ENCODE measurements around the gene RYR2. TPM values are rescaled to one million over a fixed set of nuclear protein-coding genes. Genes with fewer than 3 reads are reported as not detected.

The RYR2 gene
- total and polyA plus RNA-seq, 9 of the 15 experiments (the other 6 are each of a cell fraction or from before 2014, with no cell fraction given) = 0.03 to 0.42 (median 0.14) TPM

- DNase-seq (ENCODE audit: extremely low read depth in 1 of 4, low spot score in 3 of 4) (no peak), ATAC-seq (no peak), FAIRE-seq (no peak)
- H3K27me3 ChIP-seq (ENCODE audit: control insufficient read depth in 2 of 2, insufficient read depth in 2 of 2, low read length in 2 of 2) = no peaks in the 10 kb centered on the region
- no peaks in the 10 kb centered on the region for H3K9me3 ChIP-seq (replicated peaks; ENCODE audit: control insufficient read depth, insufficient read depth, low read depth, low read length)
- no peak overlapping the region for H3K9ac ChIP-seq (ENCODE audit: insufficient read depth in 1 of 2, low read depth in 2 of 2, low read length in 2 of 2)
- H3K4me2 ChIP-seq (ENCODE audit: insufficient read depth, low read length) = no peak overlapping the region
- no peak overlapping the region for H3K27ac ChIP-seq (ENCODE audit: extremely low read depth, low read depth, low read length)
- no peaks in the 10 kb centered on the region for H3K9me1 ChIP-seq (ENCODE audit: control insufficient read depth, insufficient read depth, low read length)
- H2AFZ ChIP-seq (ENCODE audit: low read depth, low read length) = no peak overlapping the region
- H3K36me3 ChIP-seq (ENCODE audit: control insufficient read depth, insufficient read depth, low read length) = no peaks in the 10 kb centered on the region
- H4K20me1 ChIP-seq (replicated peaks; ENCODE audit: control insufficient read depth, insufficient read depth, low read length) = no peaks in the 10 kb centered on the region
- in situ Hi-C loops (cut with MboI) = no loop called here
- no peaks in the 10 kb centered on the region for H3K79me2 ChIP-seq (ENCODE audit: control insufficient read depth, insufficient read depth, low read length)
- no peak for TF ChIP-seq ZNF668 (CRISPR knock-in tag; IDR thresholded peaks at IDR 0.05)
- TF ChIP-seq MECOM (CRISPR knock-in tag; IDR thresholded peaks at IDR 0.05) = no peak
- TF ChIP-seq MYNN (IDR thresholded peaks at IDR 0.05) = no peak
- no peak for TF ChIP-seq MYNN (CRISPR knock-in tag; IDR thresholded peaks at IDR 0.05)
- TF ChIP-seq TCF7 (IDR thresholded peaks at IDR 0.05; ENCODE audit: borderline replicate concordance) = no peak
- no peak overlapping the region for H3K4me3 ChIP-seq
- ChIA-PET POLR2A (no interaction called here), CTCF (ENCODE audit: low intra/inter-chr PET ratio) (no interaction called here)
- H3K4me1 ChIP-seq (replicated peaks in 1 of 2; ENCODE audit: control insufficient read depth in 2 of 2, insufficient read depth in 2 of 2, low read length in 2 of 2) = no peaks in the 10 kb centered on the region
- no TSS peak for BruUV-seq (replicated peaks)
- intact Hi-C loops (cut with micrococcal nuclease) = no loop called here
These were observed 278.9 kb downstream of the RYR2 start for GRCh38 chr1:237320890-237321289.

DNA sequence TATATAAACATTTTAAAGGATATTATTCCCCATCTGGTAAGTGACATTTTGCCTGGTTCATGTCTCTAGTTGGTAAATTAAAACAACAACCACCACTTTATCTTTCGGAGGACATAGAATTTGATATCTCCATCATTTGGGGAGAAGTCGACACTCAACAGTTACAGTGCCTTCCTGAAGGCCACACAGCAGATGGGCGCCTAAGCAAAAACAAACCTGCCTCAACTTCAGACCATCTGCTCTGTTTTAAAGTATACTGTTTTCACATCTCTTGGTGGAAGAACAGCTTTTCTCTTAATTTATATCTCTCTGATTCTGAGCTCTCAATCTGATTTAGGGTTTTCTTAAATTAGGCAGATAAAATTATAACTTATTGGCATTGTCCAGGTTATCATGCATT is 282.2 kb downstream of the RYR2 start:
- no peak overlapping the region for H3K9ac ChIP-seq (ENCODE audit: insufficient read depth in 1 of 2, low read depth in 2 of 2, low read length in 2 of 2)
- H3K27ac ChIP-seq (ENCODE audit: extremely low read depth, low read depth, low read length) = no peak overlapping the region
- DNase-seq (ENCODE audit: extremely low read depth in 1 of 4, low spot score in 3 of 4) = no peak
- no peak overlapping the region for H3K4me3 ChIP-seq
- CTCF ChIA-PET (ENCODE audit: low intra/inter-chr PET ratio) = no interaction called here
- H3K4me1 ChIP-seq (replicated peaks in 1 of 2; ENCODE audit: control insufficient read depth in 2 of 2, insufficient read depth in 2 of 2, low read length in 2 of 2) = no peaks in the 10 kb centered on the region
- WGBS (ENCODE audit: insufficient coverage, low coverage, missing lambda C conversion rate) = 4% methylated on average over 3 of the region's 3 CpGs
- no peak for ATAC-seq
- no peak overlapping the region for H3K4me2 ChIP-seq (ENCODE audit: insufficient read depth, low read length)
- no peaks in the 10 kb centered on the region for H3K36me3 ChIP-seq (ENCODE audit: control insufficient read depth, insufficient read depth, low read length)
- no peaks in the 10 kb centered on the region for H3K79me2 ChIP-seq (ENCODE audit: control insufficient read depth, insufficient read depth, low read length)
- no peaks in the 10 kb centered on the region for H4K20me1 ChIP-seq (replicated peaks; ENCODE audit: control insufficient read depth, insufficient read depth, low read length)
- POLR2A ChIA-PET = no interaction called here
- BruUV-seq (replicated peaks) = no TSS peak
- FAIRE-seq = no peak
- H3K9me1 ChIP-seq (ENCODE audit: control insufficient read depth, insufficient read depth, low read length) = no peaks in the 10 kb centered on the region
- H3K9me3 ChIP-seq (replicated peaks; ENCODE audit: control insufficient read depth, insufficient read depth, low read depth, low read length) = no peaks in the 10 kb centered on the region
- no peaks in the 10 kb centered on the region for H3K27me3 ChIP-seq (ENCODE audit: control insufficient read depth in 2 of 2, insufficient read depth in 2 of 2, low read length in 2 of 2)
- in situ Hi-C loops (cut with MboI) (no loop called here), intact Hi-C loops (cut with micrococcal nuclease) (no loop called here)
- H2AFZ ChIP-seq (ENCODE audit: low read depth, low read length) = no peak overlapping the region
- no peak for TF ChIP-seq NFYB (IDR thresholded peaks at IDR 0.05; ENCODE audit: extremely low read depth, insufficient read length)
- TF ChIP-seq CHCHD3 (CRISPR knock-in tag; IDR thresholded peaks at IDR 0.05) = no peak
- TF ChIP-seq BRD4 (IDR thresholded peaks at IDR 0.05) = no peak
- no peak for TF ChIP-seq RFX7 (CRISPR knock-in tag; IDR thresholded peaks at IDR 0.05)
- TF ChIP-seq TAF15 (IDR thresholded peaks at IDR 0.05; ENCODE audit: low read depth, low read length) = no peak
- TF ChIP-seq ZNF318 (IDR thresholded peaks at IDR 0.05; ENCODE audit: borderline replicate concordance in 1 of 2, low read depth in 1 of 2) = no peak
